Stimulated activated CD8-positive, alpha-beta memory T cell treated with anti-CD3 and anti-CD28 coated beads, Interleukin-4, amount 100 ng/mL, for 24 hours (primary cell): ENCODE data around the gene COPG2.
"Not testable (repeated sequence)": the region's sequence is repeated elsewhere in the genome, so short reads cannot be mapped to it uniquely, and the experiment has no call there.

ENCODE experiments used
- DNase-seq: peaks from one replicate; pipeline ENCODE4 v3.0.0-alpha.2; 2020; ENCODE audit warnings: low read depth

Gene COPG2

GRCh38 chr7:130668258-130669084, at the start of gene COPG2:
Gene COPG2, minus strand, starts transcription at chr7:130668748. Its CDS starts 80 bp downstream, at chr7:130668668.
- peak; percentile 77 for DNase-seq

GRCh38 chr7:130712416-130712815, 43.9 kb upstream of the COPG2 start:
- no peak for DNase-seq

GRCh38 chr7:130708766-130709165, 40.2 kb upstream of the COPG2 start:
- no peak for DNase-seq

DNA sequence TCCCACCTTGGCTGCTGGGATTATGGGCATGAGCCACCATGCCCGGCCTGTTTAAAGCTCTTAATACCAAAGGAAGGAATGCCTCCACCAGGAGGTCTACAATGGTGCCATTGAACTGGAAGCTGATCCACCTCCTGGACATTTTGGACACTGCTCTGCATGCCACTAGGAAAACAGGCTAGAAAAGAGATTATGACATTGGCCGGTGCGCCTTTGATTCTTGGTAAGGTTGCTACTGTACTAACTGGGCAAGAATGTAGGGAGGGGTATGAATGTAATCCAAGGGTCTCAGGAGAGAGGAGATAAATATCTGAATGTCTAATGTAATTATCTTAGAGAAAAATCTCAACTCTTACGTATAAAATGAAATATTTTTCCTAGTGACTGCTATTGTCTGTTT, 39.5 kb upstream of the COPG2 start:
- DNase-seq = no peak

- DNase-seq = no peak
Observed at GRCh38 chr7:130703851-130704250, 35.3 kb upstream of the COPG2 start.

GRCh38 chr7:130701650-130702049, 33.1 kb upstream of the COPG2 start:
- DNase-seq = no peak

DNA sequence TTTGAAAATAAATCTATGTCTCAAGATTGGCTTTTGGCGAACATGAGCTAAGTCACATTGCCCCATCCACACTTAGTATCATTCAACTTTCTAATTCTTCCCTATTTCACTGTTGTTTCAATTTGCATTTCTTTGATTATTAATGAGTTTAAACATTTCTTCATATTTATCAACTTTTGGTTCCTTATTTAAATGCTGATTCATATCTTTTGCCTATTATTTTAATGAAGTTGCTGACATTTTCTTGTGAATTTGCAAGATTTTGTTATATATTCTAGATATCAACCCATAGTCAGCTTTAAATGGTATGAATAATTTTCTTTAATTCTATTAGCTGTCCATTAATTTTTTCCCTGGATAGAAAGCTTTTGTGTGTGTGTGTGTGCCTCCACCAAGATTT, 32.2 kb upstream of the COPG2 start:
- no peak for DNase-seq

- no peak for DNase-seq
Observed at GRCh38 chr7:130699686-130700085, 31.1 kb upstream of the COPG2 start.

GRCh38 chr7:130697820-130698219, 29.3 kb upstream of the COPG2 start:
- no peak for DNase-seq

DNA sequence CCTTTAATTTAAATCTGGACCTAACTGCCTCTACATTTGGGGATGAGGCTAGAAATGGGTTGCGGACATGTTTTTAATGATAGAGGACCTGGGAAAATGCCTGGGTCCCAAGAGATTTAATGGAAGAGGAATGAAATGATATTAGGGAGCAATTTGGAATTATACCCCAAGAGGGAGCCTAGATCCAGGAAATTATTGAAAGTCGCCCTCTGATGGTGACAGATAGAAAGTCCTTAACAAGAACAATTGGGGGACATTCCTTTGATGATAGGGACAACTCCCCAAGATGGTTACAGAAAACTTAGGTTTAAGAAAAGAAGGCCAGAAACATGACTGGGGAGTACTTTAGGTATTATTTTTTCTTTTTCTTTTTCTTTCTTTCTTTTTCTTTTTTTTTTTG, 27.3 kb upstream of the COPG2 start:
- no peak for DNase-seq

DNA sequence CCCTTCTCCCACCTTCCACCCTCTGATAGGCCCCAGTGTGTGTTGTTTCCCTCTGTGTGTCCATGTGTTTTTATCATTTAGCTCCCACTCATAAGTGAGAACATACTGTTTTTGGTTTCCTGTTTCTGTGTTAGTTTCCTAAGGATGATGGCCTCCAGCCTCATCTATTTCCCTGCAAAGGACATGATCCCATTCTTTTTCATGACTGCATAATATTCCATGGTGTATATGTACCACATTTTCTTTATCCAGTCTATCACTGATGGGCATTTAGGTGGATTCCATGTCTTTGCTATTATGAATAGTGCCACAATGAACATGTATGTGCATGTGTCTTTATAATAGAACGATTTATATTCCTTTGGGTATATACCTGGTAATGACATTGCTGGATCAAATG, 23.8 kb upstream of the COPG2 start:
- DNase-seq = not testable (repeated sequence)

DNA sequence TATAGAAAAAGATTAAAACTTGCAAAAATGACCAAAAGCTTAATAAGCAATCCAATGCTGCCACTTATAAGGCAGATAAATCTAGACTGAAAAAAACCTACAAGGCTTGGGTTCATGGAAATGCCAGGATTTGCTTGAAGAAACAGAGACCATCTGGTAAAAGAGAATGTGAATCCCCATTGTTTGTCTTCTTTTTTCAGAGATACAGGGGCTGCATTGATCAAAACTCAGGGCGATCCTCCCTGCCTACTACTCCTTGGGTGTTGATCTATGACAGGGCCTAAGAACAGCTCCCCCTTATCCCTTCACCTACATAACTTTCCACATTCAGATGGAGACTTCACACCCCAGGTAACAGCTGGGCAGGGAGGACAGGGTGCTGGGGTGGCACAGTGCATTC, 21.1 kb upstream of the COPG2 start:
- no peak for DNase-seq

DNA sequence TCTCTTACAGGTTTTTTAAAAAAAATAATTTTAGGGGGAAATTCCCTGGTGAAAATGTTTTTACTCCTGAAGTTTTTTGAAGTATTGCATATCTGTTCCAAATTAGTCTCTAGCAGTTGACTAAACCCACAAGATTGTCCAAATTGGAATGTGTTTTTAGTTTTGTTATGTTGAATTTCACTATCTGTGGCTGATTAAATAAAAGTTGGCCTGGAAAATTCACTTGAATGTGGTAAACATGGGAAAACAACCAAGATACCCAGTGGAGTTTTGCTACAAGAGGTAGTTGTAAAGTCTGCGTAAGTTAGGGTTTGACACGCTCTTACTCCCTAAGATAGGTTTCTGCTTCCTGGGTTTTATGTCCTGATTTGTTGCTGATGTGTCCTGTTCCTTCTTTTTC, 14.5 kb upstream of the COPG2 start:
- no peak for DNase-seq

GRCh38 chr7:130674456-130674855, 5.9 kb upstream of the COPG2 start:
- no peak for DNase-seq

GRCh38 chr7:130673066-130673465, 4.5 kb upstream of the COPG2 start:
- DNase-seq = no peak

DNA sequence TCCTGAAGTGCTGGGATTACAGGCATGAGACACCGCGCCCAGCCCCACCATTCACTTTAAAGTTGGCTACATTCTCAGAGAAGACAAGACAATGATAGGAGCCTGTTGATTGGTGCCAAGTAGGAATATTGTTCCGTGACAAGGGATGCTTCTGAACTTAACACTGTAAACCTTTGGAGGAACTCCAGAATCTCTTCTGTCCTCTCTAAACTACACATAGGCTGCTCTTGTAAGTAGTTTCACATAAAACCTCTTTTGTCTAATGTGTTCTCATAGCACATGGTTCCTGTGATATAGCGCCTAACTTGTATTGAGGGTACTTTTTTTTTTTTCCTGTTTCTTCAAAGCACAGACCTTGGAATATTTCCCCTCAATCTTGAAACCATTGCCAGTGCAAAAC, 3.6 kb upstream of the COPG2 start:
- no peak for DNase-seq

GRCh38 chr7:130669085-130669700, 645 bp upstream of the COPG2 start:
- DNase-seq = no peak

GRCh38 chr7:130667593-130668257, 823 bp downstream of the COPG2 start:
- no peak for DNase-seq

GRCh38 chr7:130662426-130662825, 6.1 kb downstream of the COPG2 start:
- DNase-seq = no peak

DNA sequence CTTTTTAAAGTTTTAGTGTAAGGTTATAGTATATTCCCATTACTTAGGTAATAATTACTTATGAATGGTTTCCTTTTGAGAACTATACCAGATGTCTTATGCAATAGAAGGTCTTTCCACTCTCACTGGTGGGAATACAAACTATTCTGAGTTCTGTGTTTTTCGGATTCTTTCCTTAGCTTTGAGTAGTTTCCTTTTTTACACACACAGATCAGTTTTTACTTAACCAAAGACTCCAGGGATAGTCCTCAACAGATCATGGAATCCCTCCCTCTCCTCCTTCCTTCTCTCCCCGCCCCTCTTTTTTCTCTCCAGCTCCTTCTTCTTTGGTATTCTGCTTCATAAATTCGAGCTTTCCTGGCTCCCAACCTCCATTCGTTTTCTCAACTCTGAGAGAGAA, 13.3 kb downstream of the COPG2 start:
- DNase-seq = no peak

DNA sequence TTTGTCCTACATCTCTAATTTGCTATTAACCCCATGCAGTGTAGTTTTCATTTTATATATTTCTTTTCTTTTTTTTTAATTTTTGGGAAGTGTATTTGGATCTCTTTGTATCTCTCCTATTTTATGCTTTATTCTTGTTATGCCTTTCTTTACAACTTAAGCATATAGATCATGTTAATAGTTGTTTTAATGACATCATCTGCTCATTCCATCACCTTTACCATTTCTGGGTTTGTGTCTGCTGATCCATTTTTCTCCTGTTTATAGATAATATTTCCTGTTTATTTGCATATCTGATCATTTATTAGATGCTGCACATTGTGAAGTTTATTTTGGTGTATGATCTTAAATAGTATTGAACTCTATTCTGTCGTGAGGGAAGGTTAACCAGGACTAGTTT, 13.7 kb downstream of the COPG2 start:
- DNase-seq = no peak

GRCh38 chr7:130650611-130651120, 17.9 kb downstream of the COPG2 start:
- no peak for DNase-seq
